CD4-positive, alpha-beta T cell treated with Interferon gamma for 1 hour (primary cell): ENCODE results near the gene ATG16L2.
A peak's percentile ranks its signal among the peaks of the same experiment; 100 is the strongest.
"Not testable (repeated sequence)": the region's sequence is repeated elsewhere in the genome, so short reads cannot be mapped to it uniquely, and the experiment has no call there.

Experiments
- DNase-seq: peaks from one replicate; pipeline ENCODE4 v3.0.0-alpha.2; 2020

ATG16L2 gene

GRCh38 chr11:72826191-72826941 is 12.2 kb downstream of the ATG16L2 start:
- DNase-seq, result no peak

- no peak for DNase-seq
Measured at GRCh38 chr11:72826942-72827480, 12.8 kb downstream of the ATG16L2 start.

- DNase-seq, result not testable (repeated sequence)
Measured at GRCh38 chr11:72827656-72828055, 13.4 kb downstream of the ATG16L2 start.

GRCh38 chr11:72828081-72828567 is 13.9 kb downstream of the ATG16L2 start:
- no peak for DNase-seq

DNA sequence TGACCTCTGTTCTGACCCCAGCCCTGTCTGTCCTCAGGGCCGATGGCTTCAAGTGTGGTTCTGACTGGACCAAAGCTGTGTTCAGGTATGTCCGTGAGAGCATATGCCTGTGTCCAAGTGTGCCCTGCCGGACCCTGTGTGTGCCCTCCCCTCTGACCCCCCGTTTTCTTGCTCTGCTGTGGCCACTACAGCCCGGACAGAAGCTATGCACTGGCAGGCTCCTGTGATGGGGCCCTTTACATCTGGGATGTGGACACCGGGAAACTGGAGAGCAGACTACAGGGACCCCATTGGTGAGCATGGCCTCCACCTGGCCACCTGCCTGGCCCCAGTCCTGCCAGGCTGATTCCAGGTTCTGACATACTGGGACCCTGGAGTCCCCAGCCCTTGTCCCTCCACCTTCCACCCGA is 14.5 kb downstream of the ATG16L2 start:
- DNase-seq, result no peak

GRCh38 chr11:72829178-72829577 is 15.0 kb downstream of the ATG16L2 start:
- DNase-seq, result no peak

DNA sequence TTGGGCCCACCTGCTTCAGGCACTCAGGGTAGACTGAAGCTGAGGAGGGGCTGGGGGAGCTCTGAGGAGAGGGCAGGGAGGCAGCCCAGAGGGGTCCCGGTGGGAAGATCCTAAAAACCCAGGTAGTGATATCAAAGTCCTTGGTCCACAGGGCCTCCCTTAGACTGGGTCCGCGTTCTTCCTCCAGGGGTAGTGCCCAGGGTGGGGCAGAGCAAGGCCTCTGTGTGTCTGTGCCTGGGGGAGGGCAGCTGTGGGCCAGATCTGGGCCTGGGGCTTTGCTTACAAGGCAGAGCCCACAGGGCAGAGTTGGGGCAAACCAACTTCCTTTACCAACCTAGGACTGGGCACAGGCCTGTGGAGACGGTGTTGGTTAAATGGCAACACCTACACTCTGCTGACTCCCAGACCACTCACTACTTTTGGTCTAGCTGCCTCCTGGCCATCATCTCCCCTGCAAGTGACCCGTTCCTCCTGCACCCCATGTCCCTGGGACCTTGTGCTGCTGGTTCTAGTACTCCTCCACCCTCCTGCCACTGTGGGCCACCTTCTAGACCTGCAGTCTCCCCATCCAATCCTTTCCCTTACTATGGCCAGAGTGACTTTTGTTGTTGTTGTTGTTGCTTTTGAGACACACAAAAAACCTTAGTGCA is 15.8 kb downstream of the ATG16L2 start:
- DNase-seq, result no peak

DNA sequence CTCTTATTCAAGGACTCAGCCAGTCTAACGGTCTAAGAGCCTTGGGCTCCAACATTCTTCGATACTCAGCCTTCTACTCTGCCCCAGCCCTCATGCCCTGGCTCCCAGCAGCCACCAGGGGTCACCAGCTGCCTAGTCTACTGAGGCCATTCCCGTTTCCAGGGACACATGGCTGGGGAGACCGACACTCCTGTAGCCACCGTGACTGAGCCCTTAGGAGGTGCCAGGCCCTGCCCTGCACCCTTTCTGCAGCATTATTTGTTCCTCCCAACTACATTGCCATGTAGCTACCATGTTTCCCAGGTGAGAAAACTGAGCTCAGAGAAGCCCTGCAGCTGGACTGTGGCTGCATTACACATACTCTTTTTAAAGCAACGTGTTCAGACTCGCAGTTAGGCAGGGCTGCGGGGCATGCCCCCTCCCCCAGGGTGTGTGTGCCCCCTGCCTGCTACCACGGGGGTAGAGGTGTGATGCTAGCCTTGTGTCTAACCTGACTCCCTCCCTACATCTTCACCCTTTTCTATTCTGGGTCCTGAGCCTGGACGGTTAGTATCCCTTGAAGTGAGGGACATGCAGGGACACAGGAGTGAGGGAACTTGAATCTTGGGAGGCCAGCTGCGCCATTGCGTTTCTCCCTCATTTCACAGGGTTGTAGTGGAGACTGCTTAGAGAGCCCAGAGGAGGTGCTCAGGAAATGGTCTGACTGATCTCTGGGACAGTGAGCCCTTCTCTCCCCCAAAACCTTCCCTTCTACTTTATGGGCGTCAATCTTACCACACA is 17.5 kb downstream of the ATG16L2 start:
- peak; percentile 54 for DNase-seq

- no peak for DNase-seq
Measured at GRCh38 chr11:72832301-72833082, 18.3 kb downstream of the ATG16L2 start.

GRCh38 chr11:72833083-72833733 is 19.0 kb downstream of the ATG16L2 start:
- no peak for DNase-seq

DNA sequence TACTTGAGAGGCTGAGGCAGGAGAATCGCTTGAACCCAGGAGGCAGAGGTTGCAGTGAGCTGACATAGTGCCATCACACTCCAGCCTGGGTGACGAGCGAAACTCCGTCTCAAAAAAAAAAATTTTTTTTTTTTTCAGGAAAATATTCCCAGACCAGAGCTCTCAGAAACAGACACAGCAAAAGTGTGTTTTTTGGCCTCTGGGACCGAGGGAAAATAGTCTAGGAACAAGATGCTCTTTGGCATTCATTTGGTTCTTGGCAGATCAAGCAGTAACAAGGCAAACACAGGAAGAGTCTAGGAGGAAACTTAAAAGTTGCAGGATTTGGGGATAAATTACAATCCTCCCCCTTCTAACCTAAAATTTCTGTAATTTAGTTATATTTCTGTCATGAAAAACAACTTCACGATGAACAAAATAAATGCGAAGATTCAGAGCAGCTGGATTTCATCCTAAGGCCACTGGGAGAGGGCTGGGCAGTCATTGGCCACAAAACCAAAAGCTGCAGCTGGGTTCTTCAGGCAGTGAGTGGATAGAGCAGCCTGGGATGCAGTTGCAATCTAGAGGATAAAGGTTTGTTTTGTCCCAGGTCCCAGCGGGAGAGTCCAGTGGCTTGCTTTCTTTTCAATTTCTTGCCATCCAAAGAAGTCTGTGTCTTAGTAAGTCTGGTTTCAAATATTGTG is 19.7 kb downstream of the ATG16L2 start:
- no peak for DNase-seq

- peak; percentile 50 for DNase-seq
Measured at GRCh38 chr11:72834905-72835304, 20.7 kb downstream of the ATG16L2 start.

- DNase-seq, result no peak
Measured at GRCh38 chr11:72836111-72836510, 21.9 kb downstream of the ATG16L2 start.

DNA sequence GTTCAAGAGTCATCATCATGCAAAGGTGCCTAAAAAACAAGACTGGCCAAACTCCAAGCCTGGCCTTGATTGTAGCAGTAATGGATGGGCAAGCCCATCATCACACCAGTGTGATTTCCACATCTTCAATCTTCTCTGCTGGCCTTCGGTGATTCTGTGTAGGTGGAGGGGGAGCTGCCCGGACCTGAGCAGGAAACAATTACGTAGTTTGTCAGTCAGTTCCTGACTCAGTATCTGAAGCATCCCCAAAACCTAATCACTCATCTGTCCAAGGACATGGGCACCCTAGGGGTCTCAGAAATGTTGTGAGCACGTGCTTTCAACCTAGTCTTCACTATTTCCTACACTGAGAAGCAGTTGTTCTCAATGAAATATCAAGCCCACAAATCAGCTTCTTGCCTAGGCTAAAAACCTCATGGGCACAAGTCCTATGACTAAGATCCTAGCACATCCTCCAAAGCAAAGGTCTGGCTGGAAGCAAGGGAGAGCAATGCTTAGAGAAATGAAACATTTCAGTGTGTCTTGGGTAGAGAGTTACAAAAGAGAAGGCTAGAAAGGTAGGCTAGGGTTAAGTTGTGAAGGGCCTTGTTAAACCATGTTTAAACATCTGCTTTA is 24.6 kb downstream of the ATG16L2 start:
- no peak for DNase-seq

GRCh38 chr11:72840780-72841179 is 26.6 kb downstream of the ATG16L2 start:
- DNase-seq, result no peak

DNA sequence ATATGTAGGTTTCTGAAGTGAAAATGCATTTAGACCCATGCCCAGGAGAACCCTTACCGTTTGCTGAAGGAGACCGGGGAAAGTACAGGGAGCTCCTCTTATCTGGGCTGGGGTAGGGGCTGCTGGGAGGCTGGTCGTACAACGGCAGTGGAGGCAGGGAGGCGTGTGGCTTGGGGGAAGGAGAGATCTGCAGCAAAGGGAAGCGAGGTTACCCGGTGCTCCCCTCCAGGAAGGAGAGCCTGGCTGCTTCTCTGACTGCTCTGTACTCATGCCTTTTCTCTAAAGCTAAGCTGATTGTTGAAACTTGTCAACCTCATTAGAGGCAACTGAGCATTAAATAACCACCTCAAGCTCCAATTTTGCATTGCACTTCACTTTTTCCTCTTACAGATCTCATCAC is 27.2 kb downstream of the ATG16L2 start:
- DNase-seq, result no peak

- DNase-seq, result no peak
Measured at GRCh38 chr11:72842126-72842525, 27.9 kb downstream of the ATG16L2 start.

DNA sequence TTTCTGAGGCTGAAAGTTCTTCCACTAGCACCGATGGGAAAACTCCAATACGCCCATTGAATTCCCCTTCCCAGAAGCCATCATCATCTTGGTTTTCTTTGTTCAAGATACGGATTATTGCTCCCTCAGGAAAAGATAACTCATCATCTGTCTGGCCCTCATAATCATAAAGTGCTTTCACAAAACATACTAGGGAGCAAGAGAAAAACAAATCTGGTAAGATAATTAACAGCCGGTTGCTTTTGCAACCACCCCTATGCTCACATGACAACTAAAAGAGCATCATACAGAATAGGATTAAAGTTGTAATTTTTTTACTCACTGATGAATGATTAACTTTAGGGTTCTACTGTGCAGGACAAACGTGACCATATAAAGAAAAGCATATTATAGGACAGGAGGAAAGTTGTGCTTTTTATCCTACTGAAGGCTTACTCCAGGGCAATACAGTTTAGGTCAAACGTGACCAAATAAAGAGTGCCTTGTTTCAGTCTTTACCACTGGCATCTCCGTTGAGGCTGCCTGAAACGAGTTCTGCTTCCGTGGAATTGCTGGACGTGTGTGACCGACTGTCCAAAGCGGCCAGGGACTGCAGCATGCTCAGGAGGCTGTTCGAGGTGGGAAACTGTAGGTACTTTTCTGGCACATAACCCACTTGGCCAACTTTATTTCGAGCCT is 28.6 kb downstream of the ATG16L2 start:
- no peak for DNase-seq

DNA sequence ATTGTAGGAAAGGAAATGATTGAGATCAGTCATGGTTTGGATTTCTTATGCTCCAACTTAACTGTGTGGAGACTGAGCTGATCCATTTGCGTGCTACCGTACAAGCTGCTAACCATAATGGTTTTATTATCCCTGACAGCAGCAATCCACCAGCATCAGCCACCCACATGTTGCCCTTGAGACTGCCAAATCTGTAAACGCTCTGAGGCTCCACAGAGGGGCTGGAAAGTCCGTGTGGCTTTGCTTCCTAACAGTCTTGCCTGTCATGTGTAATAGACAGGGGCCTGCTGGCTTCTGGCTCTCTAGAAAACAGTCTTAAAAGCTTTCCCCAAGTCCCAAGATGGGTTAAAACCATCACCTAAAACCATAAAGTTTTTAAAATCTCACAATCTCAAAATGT is 30.1 kb downstream of the ATG16L2 start:
- DNase-seq, result no peak

DNA sequence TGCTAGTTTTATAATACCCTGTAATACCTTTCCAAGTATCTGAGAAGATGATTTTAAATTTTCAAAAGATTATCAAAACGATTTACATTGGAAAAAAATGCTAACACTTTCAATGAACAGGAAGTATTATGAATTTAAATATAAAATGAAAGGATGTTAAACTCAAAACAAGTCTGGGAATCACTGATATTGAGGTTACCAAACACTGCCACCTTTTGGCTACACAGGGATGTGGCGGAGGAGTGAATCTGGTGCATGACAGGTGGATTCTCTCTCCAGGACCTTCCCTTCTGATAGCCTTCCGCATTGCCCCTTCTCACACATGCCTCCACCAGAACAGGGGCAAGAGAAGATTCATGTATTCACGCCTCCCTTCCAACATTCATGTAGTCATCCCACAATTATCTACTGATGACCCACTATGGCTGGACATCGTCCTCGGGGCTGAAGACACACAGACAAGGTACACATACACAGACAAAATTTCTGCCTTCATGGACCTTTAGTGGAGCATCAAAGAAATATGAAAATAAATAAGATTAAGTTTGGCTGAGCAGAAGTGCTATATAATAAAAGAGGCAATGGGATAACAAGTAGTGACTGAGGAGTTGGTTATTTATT is 34.7 kb downstream of the ATG16L2 start:
- peak; percentile 40 for DNase-seq
